ENCODE results near the gene AKR1C8. TPM values are rescaled to one million over a fixed set of nuclear protein-coding genes. Genes with fewer than 3 reads are reported as not detected.

The AKR1C8 gene
- total and polyA plus RNA-seq, 2 donors (not counting 1 experiment from before 2014, with no cell fraction given): not detected

GRCh38 chr10:5195727-5196374 is 10.9 kb upstream of the AKR1C8 start:
- Mint-ChIP-seq H3K4me1 (no peaks in the 10 kb centered on the region), H3K4me3 (no peak overlapping the region), H3K27me3 (no peaks in the 10 kb centered on the region), H3K27ac (no peak overlapping the region), H3K9me3 (ENCODE audit: insufficient read depth) (no peaks in the 10 kb centered on the region)
- no peaks in the 10 kb centered on the region for H3K79me2 ChIP-seq (ENCODE audit: control insufficient read depth, insufficient read depth, low read length)
- no peaks in the 10 kb centered on the region for H4K20me1 ChIP-seq (ENCODE audit: control insufficient read depth, insufficient read depth, low read length, poor library complexity, severe bottlenecking)
- WGBS (ENCODE audit: insufficient coverage): 100% methylated on average over 1 of the region's 6 CpGs
- ATAC-seq (ENCODE audit: low read depth) (no peak), DNase-seq (no peak)
- H3K27me3 ChIP-seq (replicated peaks in 1 of 4; ENCODE audit: control extremely low read depth in 1 of 4, control insufficient read depth in 3 of 4, insufficient read depth in 4 of 4, low read length in 3 of 4): no peaks in the 10 kb centered on the region
- CTCF ChIA-PET: no interaction called here
- no peak overlapping the region for H3K9ac ChIP-seq (ENCODE audit: low read length)
- POLR2A ChIA-PET: no interaction called here
- intact Hi-C loops (cut with micrococcal nuclease): no loop called here
- no peaks in the 10 kb centered on the region for H3K9me3 ChIP-seq (ENCODE audit: control extremely low read depth in 1 of 3, control insufficient read depth in 2 of 3, insufficient read depth in 1 of 3, low read length in 2 of 3)
- TF ChIP-seq CTCF (IDR thresholded peaks at IDR 0.05) (no peak), EZH2 (IDR thresholded peaks at IDR 0.05; ENCODE audit: borderline replicate concordance, insufficient read depth, low read depth, low read length, poor library complexity, severe bottlenecking) (no peak)
- H2AFZ ChIP-seq (ENCODE audit: insufficient read depth, low read depth, low read length, poor library complexity, severe bottlenecking): no peak overlapping the region
- H3K36me3 ChIP-seq (replicated peaks in 1 of 2; ENCODE audit: control extremely low read depth in 1 of 2, control insufficient read depth in 1 of 2, extremely low read depth in 1 of 2, insufficient read depth in 2 of 2, low read length in 1 of 2): no peaks in the 10 kb centered on the region
- no peaks in the 10 kb centered on the region for H3K4me1 ChIP-seq (ENCODE audit: control insufficient read depth in 2 of 2, insufficient read depth in 2 of 2, low read length in 2 of 2)
- H3K4me3 ChIP-seq (ENCODE audit: control extremely low read depth in 1 of 5, extremely low read depth in 1 of 5, insufficient read depth in 1 of 5, low read depth in 2 of 5, low read length in 4 of 5): no peak overlapping the region
- H3K4me2 ChIP-seq (replicated peaks; ENCODE audit: low read depth, low read length, poor library complexity, severe bottlenecking): no peak overlapping the region
- no peak overlapping the region for H3K27ac ChIP-seq (ENCODE audit: low read length in 2 of 2)

- no peaks in the 10 kb centered on the region for H3K4me1 ChIP-seq (ENCODE audit: control insufficient read depth in 2 of 2, insufficient read depth in 2 of 2, low read length in 2 of 2)
- no peak overlapping the region for H3K27ac Mint-ChIP-seq
- no peaks in the 10 kb centered on the region for H3K36me3 ChIP-seq (replicated peaks in 1 of 2; ENCODE audit: control extremely low read depth in 1 of 2, control insufficient read depth in 1 of 2, extremely low read depth in 1 of 2, insufficient read depth in 2 of 2, low read length in 1 of 2)
- H3K27me3 Mint-ChIP-seq: peaks cover 6% of the 10 kb centered on the region
- H3K79me2 ChIP-seq (ENCODE audit: control insufficient read depth, insufficient read depth, low read length): no peaks in the 10 kb centered on the region
- intact Hi-C loops (cut with micrococcal nuclease): no loop called here
- H2AFZ ChIP-seq (ENCODE audit: insufficient read depth, low read depth, low read length, poor library complexity, severe bottlenecking): no peak overlapping the region
- no peaks in the 10 kb centered on the region for H3K4me1 Mint-ChIP-seq
- DNase-seq (no peak), ATAC-seq (ENCODE audit: low read depth) (no peak)
- TF ChIP-seq CTCF (IDR thresholded peaks at IDR 0.05): no peak
- H4K20me1 ChIP-seq (ENCODE audit: control insufficient read depth, insufficient read depth, low read length, poor library complexity, severe bottlenecking): no peaks in the 10 kb centered on the region
- no CpG with 5 or more reads among the region's 3 CpGs for WGBS (ENCODE audit: insufficient coverage)
- H3K9ac ChIP-seq (ENCODE audit: low read length): no peak overlapping the region
- H3K9me3 Mint-ChIP-seq (ENCODE audit: insufficient read depth): no peaks in the 10 kb centered on the region
- CTCF ChIA-PET: no interaction called here
- H3K9me3 ChIP-seq (ENCODE audit: control extremely low read depth in 1 of 3, control insufficient read depth in 2 of 3, insufficient read depth in 1 of 3, low read length in 2 of 3): no peaks in the 10 kb centered on the region
- H3K27me3 ChIP-seq (replicated peaks in 1 of 4; ENCODE audit: control extremely low read depth in 1 of 4, control insufficient read depth in 3 of 4, insufficient read depth in 4 of 4, low read length in 3 of 4): no peaks in the 10 kb centered on the region
- POLR2A ChIA-PET: no interaction called here
- no peak overlapping the region for H3K4me3 Mint-ChIP-seq
- no peak overlapping the region for H3K4me2 ChIP-seq (replicated peaks; ENCODE audit: low read depth, low read length, poor library complexity, severe bottlenecking)
- no peak overlapping the region for H3K4me3 ChIP-seq (ENCODE audit: control extremely low read depth in 1 of 5, extremely low read depth in 1 of 5, insufficient read depth in 1 of 5, low read depth in 2 of 5, low read length in 4 of 5)
- no peak overlapping the region for H3K27ac ChIP-seq (ENCODE audit: low read length in 2 of 2)
Measured at GRCh38 chr10:5194431-5194830, 9.5 kb upstream of the AKR1C8 start.

All from B cell (primary cell).